Left colon (tissue), 2 donors: ENCODE data around the gene HNRNPCL1. TPM values are rescaled to one million over a fixed set of nuclear protein-coding genes. Genes with fewer than 3 reads are reported as not detected.

Experiments
- total RNA-seq, 2 donors: library from RNA; stranded (reverse); fragmentation: NEBNext Ultra II Directional; extraction: Animal tissue kit (Norgen Biotek cat#: 25700); gene quantifications; one replicate each; pipeline ENCODE4 v1.2.1, GENCODE V29; 2021
- donor health status: DM: no; HTN: no; CAD: no.
- donor health status: DM: yes; HTN: yes; CAD: no.

Gene HNRNPCL1
- total RNA-seq, 2 donors from 2014 or later = not detected

Other genes with a start within 250 kb of the HNRNPCL1 start
- 100 to 1,000 TPM in 1 of 2 donors, 10 to 100 TPM in 1; 73.2 to 106 TPM for gene DHRS3, start 230.5 kb downstream of the HNRNPCL1 start, total RNA-seq
- not detected for gene AADACL4, start 204.6 kb downstream of the HNRNPCL1 start, total RNA-seq
- not detected for gene AADACL3, start 132.6 kb downstream of the HNRNPCL1 start, total RNA-seq
- gene CFAP107, start 102.5 kb downstream of the HNRNPCL1 start, total RNA-seq = not detected
- gene PRAMEF12, start 75.0 kb downstream of the HNRNPCL1 start, total RNA-seq = not detected
- gene PRAMEF1, start 57.3 kb downstream of the HNRNPCL1 start, total RNA-seq = not detected
- gene PRAMEF11, start 17.3 kb downstream of the HNRNPCL1 start, total RNA-seq = not detected
- gene PRAMEF2, start 8.4 kb upstream of the HNRNPCL1 start, total RNA-seq = not detected
- gene PRAMEF4, start 37.5 kb upstream of the HNRNPCL1 start, total RNA-seq = not detected
- gene PRAMEF10, start 49.5 kb upstream of the HNRNPCL1 start, total RNA-seq = not detected
- not detected for gene PRAMEF7, start 67.9 kb upstream of the HNRNPCL1 start, total RNA-seq
- gene PRAMEF6, start 98.9 kb upstream of the HNRNPCL1 start, total RNA-seq = not detected
- gene PRAMEF27, start 207.9 kb upstream of the HNRNPCL1 start, total RNA-seq = not detected
- not detected for gene HNRNPCL3, start 212.0 kb upstream of the HNRNPCL1 start, total RNA-seq
- not detected for gene PRAMEF25, start 222.1 kb upstream of the HNRNPCL1 start, total RNA-seq